NCI-H524 treated with DMSO at 0.1 percent for 48 hours (cell line): ENCODE results near the gene TTC31.

Source experiments
- DNase-seq: peaks from one replicate; lab custom pipeline; 2025; lab: John Stamatoyannopoulos, UW

TTC31 gene

DNA sequence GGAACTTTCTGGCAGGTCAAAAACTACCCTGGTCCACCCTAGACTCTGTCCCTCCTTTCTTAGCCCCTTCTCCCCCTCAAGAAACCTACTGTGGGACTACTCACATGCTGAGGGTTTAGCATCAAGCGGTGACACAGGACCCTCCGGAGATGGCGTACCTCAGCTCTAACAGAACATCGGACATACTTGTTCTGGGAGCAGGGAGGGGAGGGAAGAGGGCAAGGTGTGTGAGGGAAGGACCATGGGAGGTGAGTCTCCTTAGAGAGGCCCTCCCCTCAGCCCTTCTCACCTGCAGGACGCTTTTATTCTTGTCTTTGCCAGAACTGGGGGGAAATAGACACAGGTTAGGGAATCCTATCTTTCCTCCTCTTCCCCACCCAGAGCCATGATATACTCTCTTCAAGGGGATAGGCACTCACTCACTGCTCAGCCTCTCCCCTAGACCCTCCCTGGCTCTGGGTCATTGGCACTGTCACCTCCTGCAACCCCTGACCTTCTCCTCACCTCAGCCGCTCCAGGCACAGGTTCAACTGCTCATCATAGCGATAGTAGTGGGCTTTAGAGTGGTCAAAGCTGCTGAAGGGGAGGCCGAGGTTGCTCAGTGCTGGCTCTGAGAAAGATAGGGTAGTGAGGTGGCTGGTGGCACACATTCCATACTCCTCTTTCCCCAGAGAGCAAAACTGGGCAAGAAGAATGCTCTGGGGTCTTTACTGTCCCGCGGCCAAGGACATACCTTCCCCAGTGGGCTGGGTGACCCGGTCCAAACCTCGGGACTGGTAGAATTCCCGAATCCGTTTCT, 22.8 kb downstream of the TTC31 start:
- no peak for DNase-seq

DNA sequence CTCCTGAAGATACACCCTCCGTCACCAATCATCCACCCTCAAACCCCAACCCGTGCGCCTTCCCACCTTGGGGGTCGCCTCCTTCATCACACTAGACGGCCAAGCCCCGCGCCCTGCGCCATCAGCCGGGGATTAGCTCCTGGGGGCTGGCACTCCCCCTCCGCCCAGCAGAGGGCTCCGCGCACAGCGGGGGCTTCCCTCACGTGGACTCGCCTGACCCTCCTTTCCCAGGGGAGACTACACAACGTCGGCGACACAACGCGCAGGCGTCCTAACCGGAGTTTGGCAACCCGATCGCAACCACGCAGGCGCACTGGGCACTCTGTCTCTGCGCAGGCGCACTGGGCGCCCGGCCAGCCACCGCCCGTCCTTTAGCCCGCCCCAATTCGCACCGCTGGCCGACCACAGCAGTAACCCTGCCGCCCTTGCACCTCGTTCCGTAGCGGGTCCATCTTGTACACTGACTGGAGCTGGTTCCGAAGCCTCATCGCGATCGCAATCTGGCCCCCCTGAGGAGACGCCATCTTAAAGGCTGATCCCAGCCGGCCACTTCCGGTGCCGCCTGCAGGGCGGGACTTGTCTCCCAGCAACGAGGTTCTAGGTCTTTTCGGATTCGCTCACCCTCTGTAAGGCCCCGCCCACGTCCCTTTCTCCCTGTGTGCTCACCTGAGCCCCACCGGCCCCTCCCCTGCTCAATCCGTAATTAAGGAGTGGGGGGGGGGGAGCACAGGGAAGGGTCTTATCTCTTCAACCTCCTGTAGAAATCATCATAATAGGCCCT, 24.5 kb downstream of the TTC31 start, which contains the start of gene PCGF1:
PCGF1 (minus strand) TSS at position 551 of the 781 bp plus-strand sequence; CDS start at position 524, 27 bp downstream.
- DNase-seq, result peak; percentile 95

DNA sequence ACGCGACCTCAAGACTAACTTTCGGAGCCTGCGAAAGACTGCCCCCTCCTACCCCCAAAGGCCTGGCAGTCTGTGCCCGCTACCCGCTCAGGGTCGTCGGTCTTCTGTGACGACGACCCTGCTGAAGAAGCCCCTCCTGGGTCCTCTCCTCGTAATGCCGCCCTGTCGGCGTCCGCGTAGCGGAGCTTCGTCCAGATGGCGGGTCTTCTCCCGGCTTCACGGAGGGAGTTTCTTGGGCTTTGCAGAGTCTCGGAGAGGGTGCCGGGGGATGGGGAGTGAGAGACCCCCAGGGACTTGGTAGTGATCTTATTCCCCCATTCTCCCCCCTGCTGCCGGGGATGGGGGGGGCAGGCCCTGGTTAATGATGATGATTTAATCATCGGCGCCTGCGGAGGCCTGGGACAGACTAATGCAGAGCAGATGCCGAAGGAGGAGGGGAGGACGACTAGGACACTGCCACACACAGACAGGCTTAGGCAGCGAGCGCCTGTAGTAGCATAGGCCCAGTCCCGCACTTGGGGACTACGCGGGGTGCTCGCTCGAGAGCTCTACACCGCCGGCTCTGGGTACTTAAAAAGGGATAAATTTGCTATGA, 25.1 kb downstream of the TTC31 start:
- peak; percentile 57 for DNase-seq

DNA sequence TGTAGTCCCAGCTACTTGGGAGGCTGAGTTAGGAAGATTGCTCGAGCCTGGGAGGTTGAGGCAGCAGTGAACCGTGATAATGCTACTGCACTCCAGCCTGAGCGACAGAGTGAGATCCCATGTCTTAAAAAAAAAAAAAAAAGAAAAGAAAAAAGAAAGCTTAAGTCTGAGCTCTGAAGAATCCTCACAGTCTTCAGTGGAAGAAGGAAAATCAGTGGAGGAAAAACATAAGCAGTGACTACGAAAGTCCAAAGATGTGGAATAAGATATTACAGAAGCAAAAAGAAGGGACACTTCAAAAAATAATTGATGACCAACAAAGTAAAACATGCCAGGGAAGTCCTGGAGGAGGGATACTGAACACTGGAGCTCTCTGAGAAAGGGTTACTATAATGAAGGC, 27.4 kb downstream of the TTC31 start:
- DNase-seq, result no peak

DNA sequence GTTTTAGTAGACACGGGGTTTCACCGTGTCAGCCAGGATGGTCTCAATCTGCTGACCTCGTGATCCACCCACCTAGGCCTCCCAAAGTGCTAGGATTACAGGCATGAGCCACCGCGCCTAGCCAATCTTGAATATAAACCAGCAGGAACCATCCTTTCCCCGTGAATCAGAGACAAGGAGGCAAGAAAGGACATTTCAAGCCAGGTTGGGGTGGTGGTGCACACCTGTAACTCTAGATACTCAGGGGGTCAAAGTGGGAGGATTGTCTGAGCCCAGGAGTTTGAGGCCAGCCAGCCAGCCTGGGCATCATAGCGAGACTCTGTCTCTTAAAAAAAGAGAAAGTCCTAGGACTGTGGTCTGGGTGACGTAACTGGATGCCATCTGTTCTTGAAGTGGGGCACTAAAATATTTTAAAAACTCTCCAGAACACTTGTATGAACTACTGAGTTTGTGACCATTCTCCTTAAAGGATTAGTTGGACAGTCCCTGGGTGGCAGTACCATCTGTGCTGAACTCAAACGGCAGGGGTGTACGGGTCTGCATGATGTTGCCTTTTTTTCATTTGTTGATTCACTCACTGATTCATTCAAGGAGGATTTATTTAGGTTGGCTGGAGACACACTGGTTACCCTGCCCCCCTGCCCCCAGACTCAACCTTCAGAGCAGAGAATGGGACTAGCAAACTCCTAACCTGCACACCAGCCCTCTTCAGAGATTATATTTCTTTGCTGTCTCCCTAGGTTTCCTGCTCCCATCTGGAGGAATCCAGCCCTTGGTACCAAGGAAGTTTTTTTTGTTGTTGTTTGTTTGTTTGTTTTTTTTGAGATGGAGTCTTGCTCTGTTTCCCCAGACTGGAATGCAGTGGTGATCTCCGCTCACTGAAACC, 28.5 kb downstream of the TTC31 start:
- DNase-seq, result peak; percentile 85

DNA sequence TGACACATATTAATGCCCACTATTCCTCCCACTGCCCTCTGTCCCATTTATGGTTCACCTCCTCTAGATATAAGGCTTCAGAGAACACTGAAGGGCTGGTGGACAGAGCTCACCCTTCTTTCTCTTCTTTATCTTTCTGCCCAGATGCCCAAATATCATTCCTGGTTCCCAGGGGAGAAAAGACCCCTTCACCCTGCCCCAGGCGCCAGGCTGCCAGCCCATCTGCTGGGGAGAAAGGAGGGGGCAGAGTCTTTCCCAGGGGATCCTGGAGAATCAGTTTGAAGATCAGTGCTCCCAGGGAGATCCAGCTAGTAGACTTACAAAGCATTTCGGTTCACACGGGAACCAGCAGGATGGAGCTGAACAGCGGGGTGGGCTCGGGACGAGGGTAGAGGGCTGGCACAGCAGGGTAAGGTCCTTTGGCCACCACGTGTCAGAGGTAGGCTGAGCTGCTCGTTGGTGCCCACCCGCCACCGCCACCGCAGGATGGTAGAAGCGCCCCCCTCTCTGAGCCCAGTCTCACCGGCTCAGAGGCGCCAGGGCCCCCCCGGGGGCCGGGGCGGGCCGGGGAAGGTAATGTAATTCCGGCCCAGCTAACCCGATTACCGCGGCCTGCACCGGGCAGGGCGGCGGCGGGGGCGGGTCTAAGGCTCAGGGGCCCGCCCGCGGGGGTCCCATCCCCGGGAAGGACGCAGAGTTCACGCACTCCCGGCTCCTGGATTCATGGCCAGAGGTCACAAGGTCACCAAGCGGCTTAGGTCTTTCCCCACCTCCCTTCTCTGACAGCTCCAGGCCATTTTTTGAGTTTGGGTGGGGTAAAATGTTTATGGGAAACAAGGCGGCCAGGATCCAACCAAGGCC, 30.1 kb downstream of the TTC31 start:
- DNase-seq, result no peak

DNA sequence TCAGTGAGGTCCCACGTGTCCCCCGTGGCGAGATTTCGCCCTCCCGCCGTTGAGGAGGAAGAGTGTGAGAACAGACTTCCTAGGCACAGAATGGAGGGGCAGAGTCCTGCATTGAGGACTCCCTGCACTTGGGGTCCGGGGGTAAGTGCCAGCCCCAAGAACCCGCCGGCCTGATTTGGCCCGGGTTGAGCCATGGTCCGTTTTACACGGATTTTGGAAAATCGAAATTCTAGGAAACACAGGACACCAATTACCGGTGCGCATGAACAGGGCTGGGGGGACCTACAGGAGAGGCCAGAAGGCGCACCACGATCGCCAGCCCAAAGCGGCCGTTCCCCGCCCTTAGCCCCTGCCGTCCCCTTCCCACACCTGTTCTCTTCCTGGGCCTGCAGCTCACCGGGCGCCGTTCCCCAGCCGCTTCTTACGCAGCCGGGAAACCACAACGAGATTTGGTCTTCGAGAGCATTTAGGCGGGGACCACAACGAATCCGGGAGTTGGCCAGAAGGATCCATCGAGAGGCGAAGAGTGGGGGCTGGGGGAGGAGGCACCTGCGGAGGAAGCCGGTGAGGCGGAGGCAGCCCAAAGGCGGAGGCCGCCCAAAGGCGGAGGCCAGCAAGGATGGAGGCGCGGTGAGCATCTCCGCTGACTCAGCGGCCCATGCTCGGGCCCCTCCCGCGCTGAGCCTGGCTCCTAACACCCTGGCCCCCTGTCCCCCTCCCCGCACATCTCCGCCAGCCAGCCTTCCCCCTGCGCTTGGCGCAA, 30.9 kb downstream of the TTC31 start:
- no peak for DNase-seq

DNA sequence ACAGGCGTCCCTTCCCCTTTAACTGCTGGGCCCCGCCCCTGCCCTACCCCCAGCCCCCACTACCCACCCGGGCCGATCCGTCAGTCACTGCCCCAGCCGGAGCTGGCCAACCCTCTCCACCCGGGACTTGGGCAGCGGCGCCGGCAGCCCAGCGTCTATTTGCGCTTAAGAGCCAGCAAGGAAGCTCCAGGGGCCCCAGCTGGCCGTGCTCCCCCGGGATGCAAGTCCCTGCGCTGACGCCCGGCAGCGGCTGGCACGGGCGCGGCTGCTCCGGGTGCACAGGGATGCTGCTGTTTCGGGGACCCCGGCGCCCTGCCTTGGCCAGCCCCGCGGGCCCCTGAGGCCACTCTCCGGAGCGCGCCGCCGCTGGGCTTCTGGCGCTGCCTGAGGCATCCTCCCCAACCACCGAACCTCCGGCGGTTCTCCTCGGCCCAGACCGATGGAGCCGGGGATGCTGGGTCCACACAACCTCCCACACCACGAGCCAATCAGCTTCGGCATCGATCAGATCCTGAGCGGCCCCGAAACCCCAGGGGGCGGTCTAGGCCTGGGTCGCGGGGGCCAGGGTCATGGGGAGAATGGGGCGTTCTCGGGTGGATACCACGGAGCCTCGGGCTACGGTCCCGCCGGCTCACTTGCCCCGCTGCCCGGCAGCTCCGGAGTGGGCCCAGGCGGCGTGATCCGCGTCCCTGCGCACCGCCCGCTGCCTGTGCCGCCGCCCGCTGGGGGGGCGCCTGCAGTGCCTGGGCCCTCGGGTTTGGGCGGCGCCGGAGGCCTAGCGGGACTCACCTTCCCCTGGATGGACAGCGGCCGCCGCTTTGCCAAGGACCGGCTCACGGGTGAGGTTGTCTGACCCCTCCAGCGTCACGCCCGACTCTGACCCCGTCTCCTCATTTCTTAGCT, 31.7 kb downstream of the TTC31 start, which contains the start of gene TLX2:
TLX2 (plus strand) TSS at position 83 of the 903 bp plus-strand sequence; CDS start at position 440, 357 bp downstream.
- no peak for DNase-seq

DNA sequence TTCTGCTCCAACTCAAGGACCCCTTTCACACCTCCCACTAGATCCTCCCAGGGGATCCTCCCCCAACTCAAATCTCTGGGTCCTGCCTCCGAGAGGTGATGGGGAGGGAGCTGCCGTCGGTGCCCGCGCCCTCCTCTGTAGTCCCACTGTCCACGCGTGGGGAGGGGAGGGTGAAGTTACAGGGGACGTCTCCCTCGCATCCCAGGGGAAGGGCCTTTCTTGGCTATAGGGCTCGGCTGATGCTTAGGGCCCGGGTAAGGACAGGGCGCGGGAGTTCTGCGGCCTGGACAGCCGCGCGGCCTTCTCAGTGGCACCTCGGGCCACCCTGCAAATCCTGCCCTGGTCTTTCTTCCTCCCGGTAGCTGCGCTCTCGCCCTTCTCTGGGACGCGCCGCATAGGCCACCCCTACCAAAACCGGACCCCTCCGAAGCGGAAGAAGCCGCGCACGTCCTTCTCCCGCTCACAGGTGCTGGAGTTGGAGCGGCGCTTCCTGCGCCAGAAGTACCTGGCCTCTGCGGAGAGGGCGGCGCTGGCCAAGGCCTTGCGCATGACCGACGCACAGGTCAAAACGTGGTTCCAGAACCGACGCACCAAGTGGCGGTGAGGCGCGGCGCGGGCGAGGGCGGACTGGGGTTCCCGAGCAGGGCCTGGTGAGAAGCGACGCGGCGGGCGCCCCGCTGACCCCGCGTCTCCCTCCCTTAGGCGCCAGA, 32.5 kb downstream of the TTC31 start:
- DNase-seq, result no peak

DNA sequence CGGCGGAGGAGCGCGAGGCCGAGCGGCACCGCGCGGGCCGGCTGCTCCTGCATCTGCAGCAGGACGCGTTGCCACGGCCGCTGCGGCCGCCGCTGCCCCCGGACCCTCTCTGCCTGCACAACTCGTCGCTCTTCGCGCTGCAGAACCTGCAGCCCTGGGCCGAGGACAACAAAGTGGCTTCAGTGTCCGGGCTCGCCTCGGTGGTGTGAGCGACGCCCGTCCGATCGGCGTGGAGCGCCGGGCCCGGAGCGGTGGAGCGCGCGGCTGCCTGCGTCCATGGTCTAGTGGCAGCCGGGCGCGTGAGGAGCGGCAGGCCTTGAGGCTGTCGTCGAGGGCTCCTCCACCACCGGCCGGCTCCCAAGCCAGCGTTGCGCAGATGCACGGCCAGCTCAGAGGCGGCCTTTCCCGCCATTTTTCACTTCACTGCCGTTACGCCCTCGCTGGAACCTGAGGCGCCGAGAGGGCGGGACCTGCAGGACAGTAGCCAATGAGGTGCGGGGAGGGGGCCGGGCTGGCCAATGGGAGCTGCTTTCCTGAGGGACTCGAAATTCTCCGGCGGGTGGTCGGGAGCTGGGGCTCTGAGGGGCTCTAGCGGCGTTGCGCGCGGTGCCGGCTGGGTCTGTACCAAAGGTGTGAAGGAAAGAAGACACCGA, 33.2 kb downstream of the TTC31 start:
- no peak for DNase-seq

DNA sequence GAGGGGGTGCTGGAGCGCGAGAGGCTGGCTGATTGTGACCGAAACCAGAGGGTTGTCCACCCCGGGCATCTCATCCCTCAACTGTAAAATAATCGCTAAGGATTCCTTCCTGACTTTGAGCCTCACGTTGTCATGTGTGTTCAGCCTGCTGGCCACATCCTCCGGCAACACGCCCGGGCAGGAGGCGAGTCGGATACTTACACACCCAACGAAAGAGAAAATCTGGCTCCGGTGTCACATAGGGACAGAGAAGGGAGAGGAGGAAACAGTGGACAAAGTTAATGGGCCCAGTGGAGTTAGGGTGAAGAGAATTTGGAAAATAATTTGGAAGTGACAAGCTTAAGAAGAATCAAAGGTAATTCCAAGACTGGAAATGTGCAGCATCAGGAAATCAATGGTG, 33.8 kb downstream of the TTC31 start:
- DNase-seq, result no peak

DNA sequence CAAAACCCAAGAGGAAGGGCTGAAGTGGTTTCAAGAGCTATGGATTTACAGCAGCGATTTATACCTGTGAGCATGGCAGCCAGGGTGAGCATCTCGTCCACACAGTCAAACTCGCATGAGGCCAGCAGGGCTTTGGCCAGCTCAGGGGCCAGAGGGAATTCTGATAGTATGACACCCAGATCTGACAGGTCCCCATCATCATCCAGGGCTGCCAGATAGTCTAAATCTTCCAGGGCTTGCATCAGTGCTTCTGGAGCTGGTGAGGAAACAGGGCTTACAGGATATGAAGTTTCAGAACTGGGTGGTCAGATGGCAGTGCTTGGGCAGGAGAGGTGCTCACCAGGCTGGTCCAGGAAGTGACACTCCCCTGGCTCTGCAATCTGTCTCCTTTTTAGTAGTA, 39.6 kb downstream of the TTC31 start:
- DNase-seq, result no peak

DNA sequence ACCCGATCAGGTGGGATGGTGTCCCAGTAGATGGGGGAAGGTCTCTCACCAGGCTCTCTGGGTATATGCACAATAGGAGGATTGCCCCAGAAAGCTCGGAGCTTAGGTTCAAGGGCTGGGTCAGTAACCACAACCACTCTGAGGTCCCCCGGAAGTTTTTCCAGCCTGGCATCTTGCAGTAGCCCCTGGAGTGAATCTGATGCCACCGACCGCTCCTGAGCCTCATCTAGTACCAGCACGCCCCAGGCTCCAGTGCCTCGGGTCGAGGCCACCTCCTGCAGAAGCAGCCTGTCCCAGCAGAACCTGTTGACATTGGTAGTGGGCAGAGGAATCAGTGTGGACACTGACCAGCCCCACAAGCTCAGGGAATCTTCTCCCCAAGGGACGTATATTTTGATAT, 41.1 kb downstream of the TTC31 start:
- DNase-seq, result no peak

DNA sequence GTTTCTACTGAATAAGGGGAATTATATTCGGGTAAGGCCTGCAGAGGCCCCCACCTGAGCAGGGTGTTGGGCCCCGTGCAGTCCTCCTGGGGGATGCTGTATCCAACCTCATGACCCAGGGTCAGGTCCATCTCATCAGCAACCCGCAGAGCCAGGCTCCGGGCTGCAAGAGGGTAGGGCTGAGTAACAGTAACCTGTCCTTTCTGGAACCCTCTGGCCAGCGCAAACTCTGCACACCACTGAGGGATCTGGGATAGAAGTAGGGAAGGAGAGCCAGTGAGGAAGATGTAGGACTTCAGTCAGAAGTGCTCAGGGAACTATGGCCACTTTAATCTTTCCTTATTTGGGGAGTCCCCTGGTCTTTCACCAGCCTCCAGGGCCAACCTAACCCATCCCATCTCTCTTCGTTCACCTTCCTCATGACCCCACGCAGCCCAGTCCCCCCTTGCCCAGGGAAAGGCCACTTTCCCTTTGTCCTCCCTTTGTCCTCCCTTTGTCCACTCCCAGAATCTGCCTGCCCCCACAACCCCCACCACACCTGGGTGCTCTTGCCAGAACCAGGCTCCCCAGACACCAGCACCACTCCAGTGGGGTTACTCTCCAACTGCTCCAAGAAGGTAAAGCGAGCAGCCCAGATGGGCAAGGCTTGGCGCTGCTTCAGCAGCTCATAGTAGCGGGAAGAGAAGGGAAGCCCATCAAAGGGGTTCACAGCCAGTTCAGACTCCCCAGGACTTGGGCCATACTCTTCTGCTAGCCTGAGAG, 42.3 kb downstream of the TTC31 start:
- DNase-seq, result no peak

DNA sequence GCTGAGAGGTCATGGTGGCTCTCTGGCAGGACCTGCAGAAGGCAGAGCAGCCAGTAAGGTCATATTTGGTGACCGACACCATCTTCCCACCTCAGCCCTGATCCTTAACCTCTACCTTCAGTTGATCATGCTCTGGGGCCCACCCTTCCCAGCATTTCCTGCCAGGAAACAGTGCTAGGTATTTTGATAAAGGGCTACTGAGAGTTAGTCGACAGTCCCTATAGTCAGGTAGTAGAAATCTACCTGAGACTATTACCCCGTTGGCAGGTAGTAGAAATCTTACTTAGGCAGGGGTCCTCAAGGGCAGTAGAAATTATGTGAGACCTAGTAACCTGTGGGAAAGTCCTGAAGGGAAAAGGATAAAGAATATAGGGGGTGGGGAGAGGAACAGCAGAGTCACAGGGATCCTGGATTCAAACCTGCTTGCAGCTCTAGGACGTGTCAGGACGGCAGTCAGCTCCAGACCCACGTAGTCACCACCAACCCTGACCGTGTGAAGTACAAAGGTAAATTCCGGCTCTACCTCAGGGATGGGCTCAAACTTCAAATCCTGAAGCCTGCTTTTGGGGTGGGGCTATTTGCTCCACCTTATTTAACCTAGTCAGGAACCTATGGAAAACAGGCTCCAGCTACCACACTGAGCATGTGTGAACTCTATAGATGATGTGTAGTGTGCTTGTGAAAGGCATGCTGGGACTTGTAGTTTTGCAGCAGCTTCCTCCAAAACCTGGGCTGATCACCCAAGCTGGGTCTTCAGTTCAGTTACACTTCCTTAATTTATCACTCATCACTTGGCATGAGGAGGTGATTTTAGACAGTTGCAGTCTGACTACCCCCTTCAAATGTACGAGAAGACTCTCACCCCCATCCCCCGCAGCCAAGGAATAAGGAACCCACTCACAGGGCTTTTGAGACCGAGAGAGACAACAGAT, 43.1 kb downstream of the TTC31 start, which contains the start of gene DQX1:
DQX1 (minus strand) TSS at position 515 of the 932 bp plus-strand sequence; CDS start at position 13, 502 bp downstream.
- no peak for DNase-seq
